SK-N-MC (cell line): Measurements from ENCODE around the gene ANXA6.

ENCODE experiments used
- EZH2 ChIP-seq: fragments of 200-600 bp; sonication (generic); IDR thresholded peaks from one replicate; pipeline ENCODE4 v1.6.1; 2017; ENCODE audit warnings: antibody characterized with exemption
- POLR2AphosphoS5 ChIP-seq: IDR thresholded peaks from 2 replicates; pipeline ENCODE4 v1.6.1; 2012; ENCODE audit warnings: mild to moderate bottlenecking, low read depth, low read length, borderline replicate concordance

- TF ChIP-seq EZH2: no peak
- TF ChIP-seq POLR2AphosphoS5: no peak
These were observed 92.6 kb downstream of the ANXA6 start for GRCh38 chr5:151064916-151065499.
